Measurements from ENCODE around the gene HTR4.
"Not testable (repeated sequence)": the region's sequence is repeated elsewhere in the genome, so short reads cannot be mapped to it uniquely, and the experiment has no call there.

The HTR4 gene

GRCh38 chr5:148653836-148654781 lies at the start of gene HTR4:
Gene HTR4, minus strand, starts transcription at chr5:148654527. Its CDS starts 17,513 bp downstream, at chr5:148637014.
- in situ Hi-C loops (cut with MboI; ENCODE audit: low sequenced_read_pairs) = no loop called here

GRCh38 chr5:148702019-148702596 lies 47.8 kb upstream of the HTR4 start:
- in situ Hi-C loops (cut with MboI; ENCODE audit: low sequenced_read_pairs) = no loop called here

- in situ Hi-C loops (cut with MboI; ENCODE audit: low sequenced_read_pairs) = no loop called here
Measured at GRCh38 chr5:148699028-148699427, 44.7 kb upstream of the HTR4 start.

- in situ Hi-C loops (cut with MboI; ENCODE audit: low sequenced_read_pairs) = no loop called here
Measured at GRCh38 chr5:148697809-148698196, 43.5 kb upstream of the HTR4 start.

- in situ Hi-C loops (cut with MboI; ENCODE audit: low sequenced_read_pairs) = no loop called here
Measured at GRCh38 chr5:148697180-148697808, 43.0 kb upstream of the HTR4 start.

GRCh38 chr5:148696187-148697036 lies 42.1 kb upstream of the HTR4 start:
- in situ Hi-C loops (cut with MboI; ENCODE audit: low sequenced_read_pairs) = no loop called here

GRCh38 chr5:148690945-148691344 lies 36.6 kb upstream of the HTR4 start:
- in situ Hi-C loops (cut with MboI; ENCODE audit: low sequenced_read_pairs) = no loop called here

GRCh38 chr5:148688787-148689186 lies 34.5 kb upstream of the HTR4 start:
- in situ Hi-C loops (cut with MboI; ENCODE audit: low sequenced_read_pairs) = no loop called here

GRCh38 chr5:148687871-148688270 lies 33.5 kb upstream of the HTR4 start:
- in situ Hi-C loops (cut with MboI; ENCODE audit: low sequenced_read_pairs) = no loop called here

GRCh38 chr5:148687427-148687826 lies 33.1 kb upstream of the HTR4 start:
- in situ Hi-C loops (cut with MboI; ENCODE audit: low sequenced_read_pairs) = no loop called here

GRCh38 chr5:148686660-148687059 lies 32.3 kb upstream of the HTR4 start:
- in situ Hi-C loops (cut with MboI; ENCODE audit: low sequenced_read_pairs) = no loop called here

- in situ Hi-C loops (cut with MboI; ENCODE audit: low sequenced_read_pairs) = no loop called here
Measured at GRCh38 chr5:148685520-148686134, 31.3 kb upstream of the HTR4 start.

- in situ Hi-C loops (cut with MboI; ENCODE audit: low sequenced_read_pairs) = no loop called here
Measured at GRCh38 chr5:148684528-148684927, 30.2 kb upstream of the HTR4 start.

- in situ Hi-C loops (cut with MboI; ENCODE audit: low sequenced_read_pairs) = no loop called here
Measured at GRCh38 chr5:148683651-148684050, 29.3 kb upstream of the HTR4 start.

- in situ Hi-C loops (cut with MboI; ENCODE audit: low sequenced_read_pairs) = no loop called here
Measured at GRCh38 chr5:148682058-148683026, 28.0 kb upstream of the HTR4 start.

GRCh38 chr5:148681157-148682057 lies 27.1 kb upstream of the HTR4 start:
- in situ Hi-C loops (cut with MboI; ENCODE audit: low sequenced_read_pairs) = no loop called here

GRCh38 chr5:148673704-148674103 lies 19.4 kb upstream of the HTR4 start:
- in situ Hi-C loops (cut with MboI; ENCODE audit: low sequenced_read_pairs) = not testable (repeated sequence)

GRCh38 chr5:148666353-148666752 lies 12.0 kb upstream of the HTR4 start:
- in situ Hi-C loops (cut with MboI; ENCODE audit: low sequenced_read_pairs) = no loop called here
